Nephron progenitor cell (in vitro differentiated cells): Measurements from ENCODE around the gene PLEKHF1.
A peak's percentile ranks its signal among the peaks of the same experiment; 100 is the strongest.

ENCODE experiments used
- DNase-seq: peaks from one replicate; pipeline ENCODE4 v3.0.0; 2021
- H3K27ac Mint-ChIP-seq: 2 replicates; pipeline ENCODE4 v1.8.0; 2021; ENCODE audit warnings: mild to moderate bottlenecking, moderate library complexity, mixed read lengths
- H3K27me3 Mint-ChIP-seq: 2 replicates; pipeline ENCODE4 v1.8.0; 2021; ENCODE audit warnings: mild to moderate bottlenecking, low read depth, mixed read lengths; ENCODE audit not compliant: poor library complexity
- H3K36me3 Mint-ChIP-seq: 2 replicates; pipeline ENCODE4 v1.8.0; 2021; ENCODE audit warnings: low read depth, mixed read lengths
- H3K4me1 Mint-ChIP-seq: 2 replicates; pipeline ENCODE4 v1.8.0; 2021; ENCODE audit warnings: mixed read lengths
- H3K4me3 Mint-ChIP-seq: 2 replicates; pipeline ENCODE4 v1.8.0; 2021; ENCODE audit warnings: mild to moderate bottlenecking, moderate library complexity, mixed read lengths
- H3K9me3 Mint-ChIP-seq: 2 replicates; pipeline ENCODE4 v1.8.0; 2021; ENCODE audit warnings: mild to moderate bottlenecking, moderate library complexity, mixed read lengths
- CTCF ChIP-seq: fragments of 200-600 bp; sonication (generic); IDR thresholded peaks from 2 replicates; pipeline ENCODE4 v1.5.0; 2021; ENCODE audit warnings: antibody characterized with exemption

PLEKHF1 gene

GRCh38 chr19:29702161-29702962, 37.1 kb downstream of the PLEKHF1 start:
- no peak for DNase-seq
- peaks cover 2% of the 10 kb centered on the region for H3K27me3 Mint-ChIP-seq
- H3K27ac Mint-ChIP-seq: no peak overlapping the region
- H3K9me3 Mint-ChIP-seq: no peaks in the 10 kb centered on the region
- H3K4me3 Mint-ChIP-seq: no peak overlapping the region
- no peak for TF ChIP-seq CTCF
- peaks cover 10% of the 10 kb centered on the region for H3K4me1 Mint-ChIP-seq
- H3K36me3 Mint-ChIP-seq: peaks cover 12% of the 10 kb centered on the region

GRCh38 chr19:29702963-29703320, 37.7 kb downstream of the PLEKHF1 start:
- H3K27ac Mint-ChIP-seq: no peak overlapping the region
- no peak overlapping the region for H3K4me3 Mint-ChIP-seq
- H3K9me3 Mint-ChIP-seq: no peaks in the 10 kb centered on the region
- peaks cover 12% of the 10 kb centered on the region for H3K36me3 Mint-ChIP-seq
- no peak for TF ChIP-seq CTCF
- DNase-seq: no peak
- H3K27me3 Mint-ChIP-seq: peaks cover 2% of the 10 kb centered on the region
- peaks cover 10% of the 10 kb centered on the region for H3K4me1 Mint-ChIP-seq

GRCh38 chr19:29704562-29705558, 39.6 kb downstream of the PLEKHF1 start:
- Mint-ChIP-seq H3K36me3 (peaks cover 12% of the 10 kb centered on the region), H3K4me1 (peaks cover 17% of the 10 kb centered on the region), H3K9me3 (no peaks in the 10 kb centered on the region), H3K27ac (peak overlapping the region; percentile 77), H3K27me3 (peaks cover 2% of the 10 kb centered on the region), H3K4me3 (no peak overlapping the region)
- TF ChIP-seq CTCF: no peak
- no peak for DNase-seq

GRCh38 chr19:29705706-29706105, 40.4 kb downstream of the PLEKHF1 start:
- no peaks in the 10 kb centered on the region for H3K27me3 Mint-ChIP-seq

GRCh38 chr19:29706635-29707034, 41.4 kb downstream of the PLEKHF1 start:
- H3K4me1 Mint-ChIP-seq: peaks cover 13% of the 10 kb centered on the region

More at GRCh38 chr19:29705706-29706105, 40.4 kb downstream of the PLEKHF1 start:
- DNase-seq: no peak
- Mint-ChIP-seq H3K9me3 (no peaks in the 10 kb centered on the region), H3K4me1 (peaks cover 13% of the 10 kb centered on the region), H3K36me3 (peaks cover 12% of the 10 kb centered on the region), H3K27ac (no peak overlapping the region), H3K4me3 (no peak overlapping the region)
- no peak for TF ChIP-seq CTCF

More at GRCh38 chr19:29706635-29707034, 41.4 kb downstream of the PLEKHF1 start:
- no peak overlapping the region for H3K4me3 Mint-ChIP-seq
- no peaks in the 10 kb centered on the region for H3K9me3 Mint-ChIP-seq
- no peak for TF ChIP-seq CTCF
- no peak overlapping the region for H3K27ac Mint-ChIP-seq
- H3K27me3 Mint-ChIP-seq: no peaks in the 10 kb centered on the region
- no peak for DNase-seq
- peaks cover 11% of the 10 kb centered on the region for H3K36me3 Mint-ChIP-seq
